CD4-positive, alpha-beta T cell treated with Interleukin-4 for 1 hour (primary cell): ENCODE data around the gene FHOD3.

Experiments used
- DNase-seq, 2 donors: peaks; one replicate each; pipeline ENCODE4 v3.0.0-alpha.2; 2020 to 2022

Gene FHOD3

DNA sequence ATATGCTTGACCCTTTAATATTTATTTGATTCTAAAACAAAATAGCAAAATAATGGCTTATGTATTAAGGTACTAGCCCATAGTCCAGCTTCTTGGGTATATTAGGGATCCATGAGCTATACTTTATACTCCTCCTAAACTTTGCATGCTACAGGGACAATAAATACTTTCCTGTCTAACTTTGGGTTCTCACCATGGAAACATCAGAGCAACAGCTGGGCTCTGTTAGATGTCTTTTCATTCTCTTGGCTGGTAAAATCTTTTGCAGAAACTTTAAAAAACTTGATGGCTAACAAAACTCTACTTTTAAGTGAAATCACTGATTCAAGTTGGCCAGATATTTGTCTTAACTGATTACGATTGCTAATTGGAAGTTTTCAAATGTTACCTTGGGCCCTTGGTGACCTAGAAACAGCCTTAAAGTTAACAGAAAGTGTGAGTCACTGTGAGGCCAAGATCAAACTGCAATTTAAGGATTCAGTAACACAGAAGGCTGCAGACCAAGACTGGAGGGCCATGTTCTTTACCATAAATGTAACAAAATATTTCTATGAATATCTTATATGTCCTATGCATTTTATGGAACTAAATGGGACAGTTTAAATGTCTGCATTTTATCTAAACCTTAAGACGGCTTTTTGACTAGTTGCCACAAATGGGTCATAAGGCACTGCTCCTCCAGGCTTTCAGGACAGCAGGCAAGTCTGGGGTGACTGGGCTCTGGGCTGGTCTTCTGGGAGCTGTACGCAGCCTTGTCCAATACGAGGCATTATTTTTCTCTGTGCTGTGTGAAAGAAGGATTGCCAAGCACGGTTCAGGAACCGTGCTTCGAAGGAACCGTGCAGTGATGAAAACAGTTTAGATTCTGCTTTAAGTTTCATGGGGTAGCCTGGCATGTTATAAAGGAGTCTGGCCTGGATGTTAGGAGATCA is 342.8 kb downstream of the FHOD3 start:
- no peak for DNase-seq

DNA sequence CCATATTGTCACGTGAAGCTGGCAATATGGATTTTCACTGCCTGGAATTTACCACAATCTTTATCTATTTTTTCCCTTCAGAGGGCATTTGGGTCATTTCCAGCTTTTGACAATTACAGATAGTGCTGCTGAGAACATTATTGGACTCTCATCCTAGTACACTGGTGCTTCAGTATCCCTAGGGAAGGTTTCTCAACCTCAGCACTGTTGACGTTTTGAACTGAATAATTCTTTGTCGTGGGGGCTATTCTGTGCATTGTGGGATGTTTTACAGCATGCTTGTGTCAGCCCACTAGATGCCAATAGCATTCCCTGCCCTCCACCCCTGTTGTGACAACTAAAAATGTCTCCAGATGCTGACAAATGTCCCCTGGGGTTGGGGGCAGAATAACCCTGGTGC is 345.5 kb downstream of the FHOD3 start:
- DNase-seq = no peak

DNA sequence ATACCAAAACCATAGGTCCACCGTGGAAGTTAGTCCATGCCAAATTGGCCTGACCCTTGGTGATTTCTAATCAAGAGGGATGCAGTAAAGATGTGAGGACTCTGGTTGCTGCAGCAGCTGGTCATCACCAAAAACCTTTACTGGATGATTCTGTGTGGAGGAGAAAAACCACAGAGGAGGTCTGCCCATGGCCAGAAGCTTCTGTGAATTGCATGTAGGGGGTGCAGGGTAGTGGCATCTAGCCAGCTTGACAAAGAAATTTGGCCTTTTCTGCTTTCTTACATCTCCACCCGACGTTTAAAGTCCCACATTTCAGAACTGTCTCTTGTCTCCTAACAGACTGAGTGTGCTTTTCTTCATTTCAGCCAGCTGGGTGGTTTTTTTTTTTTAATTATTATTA is 351.3 kb downstream of the FHOD3 start:
- no peak for DNase-seq

DNA sequence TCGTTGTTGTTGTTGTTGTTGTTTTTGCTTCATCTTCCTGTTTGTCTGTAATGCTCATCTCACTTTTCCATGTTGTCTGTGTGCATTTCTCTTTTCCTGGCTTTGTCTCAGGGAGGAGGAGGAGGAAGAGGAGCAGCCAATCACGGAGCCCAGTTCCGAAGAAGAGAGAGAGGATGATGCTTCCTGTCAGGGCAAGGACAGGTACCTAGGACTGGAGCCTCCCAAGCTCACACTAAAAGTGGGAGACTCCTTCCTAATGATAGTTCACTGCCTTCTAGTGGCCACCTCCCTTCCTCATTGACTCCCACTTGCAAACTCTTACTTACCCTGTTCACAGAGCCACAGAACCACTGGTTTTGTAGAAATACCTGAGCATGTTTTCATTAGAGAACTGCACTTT is 351.7 kb downstream of the FHOD3 start:
- no peak for DNase-seq

DNA sequence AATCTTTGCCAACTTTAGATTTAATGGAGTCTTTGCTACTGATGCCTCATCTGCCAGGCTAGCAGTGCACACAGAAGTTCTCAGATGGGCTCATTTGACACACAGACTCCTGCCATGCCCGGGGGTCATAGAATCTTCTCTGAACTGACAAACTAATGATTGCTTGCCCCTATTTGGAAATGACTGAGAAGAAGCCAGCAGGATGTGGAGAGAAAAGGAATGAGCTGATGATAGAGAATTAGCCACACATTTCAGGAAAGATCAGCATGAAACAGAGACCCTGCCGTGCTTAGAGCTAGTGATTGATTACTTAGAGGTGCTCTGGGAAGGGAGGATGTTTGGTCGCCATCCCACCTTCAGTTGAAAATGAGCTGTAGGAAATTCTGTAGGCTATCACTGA is 352.8 kb downstream of the FHOD3 start:
- DNase-seq = no peak

DNA sequence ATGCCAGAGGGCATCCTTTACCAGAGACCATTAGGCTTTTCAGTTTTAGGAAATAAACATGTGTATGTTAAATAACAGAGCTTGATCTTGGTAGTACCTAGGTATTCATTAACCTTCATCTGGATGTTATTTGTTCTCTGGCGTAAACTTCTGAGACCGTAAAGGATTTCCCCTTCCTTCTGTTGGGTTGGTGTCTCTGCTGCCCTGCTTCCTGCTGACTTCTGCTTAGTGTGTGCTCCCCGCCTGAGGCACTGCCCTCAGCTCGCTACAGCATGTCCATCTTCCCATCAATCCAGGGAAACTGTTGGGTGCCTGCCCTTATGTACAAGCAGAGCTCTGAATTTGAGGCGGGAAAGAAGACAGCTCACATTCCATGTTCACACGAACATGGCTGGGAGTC is 353.4 kb downstream of the FHOD3 start:
- no peak for DNase-seq

DNA sequence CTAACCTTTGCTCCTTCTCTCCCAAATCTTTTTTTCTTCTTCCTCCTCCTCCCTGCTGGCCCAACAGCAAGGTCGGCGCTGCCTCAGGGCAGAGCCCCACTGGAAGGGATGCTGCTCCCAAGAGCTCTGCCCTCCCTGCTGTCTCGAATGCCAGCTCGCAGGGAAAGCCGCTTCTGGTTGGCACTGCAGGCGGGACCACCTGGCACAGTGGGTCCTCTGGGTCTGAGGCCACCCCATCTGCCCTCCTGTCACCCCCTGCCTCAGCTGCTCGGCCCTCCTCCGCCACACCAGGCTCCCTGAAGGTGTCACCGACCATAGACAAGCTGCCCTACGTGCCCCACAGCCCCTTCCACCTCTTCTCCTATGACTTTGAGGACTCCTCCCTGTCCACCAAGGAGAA is 355.0 kb downstream of the FHOD3 start:
- DNase-seq = no peak

DNA sequence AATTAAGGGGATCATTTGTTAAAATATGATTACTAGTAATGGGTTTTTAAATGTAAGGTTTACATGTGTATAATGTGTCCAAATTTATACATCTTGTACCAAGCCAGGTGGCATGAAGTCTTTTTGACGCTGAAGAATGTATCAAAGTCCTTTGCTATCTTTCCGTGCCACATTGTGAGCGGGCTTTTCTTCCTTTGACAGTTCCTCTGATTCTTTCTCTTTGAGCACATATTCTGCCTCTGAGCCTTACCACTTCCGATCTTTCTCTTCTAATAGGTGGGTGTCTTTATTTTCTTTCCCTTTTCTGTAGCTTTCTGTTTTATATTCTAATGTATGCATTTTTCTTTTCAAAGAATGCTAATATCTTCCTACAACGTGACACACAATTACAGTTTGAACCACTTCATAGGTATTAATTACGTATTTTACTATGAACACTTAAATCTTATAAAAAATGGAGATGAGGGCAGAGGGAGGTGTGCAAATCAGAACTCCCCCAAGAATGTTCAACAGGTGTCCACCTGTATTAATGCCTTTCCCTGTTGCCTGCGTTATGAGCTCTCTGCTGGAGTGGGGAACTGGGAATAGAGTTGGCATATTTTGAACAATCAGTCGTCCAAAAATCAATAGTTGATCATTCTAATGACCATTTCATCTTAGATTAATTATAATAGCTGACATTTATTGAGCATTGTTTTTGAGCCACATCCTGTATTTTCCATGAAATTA is 355.8 kb downstream of the FHOD3 start:
- no peak for DNase-seq

DNA sequence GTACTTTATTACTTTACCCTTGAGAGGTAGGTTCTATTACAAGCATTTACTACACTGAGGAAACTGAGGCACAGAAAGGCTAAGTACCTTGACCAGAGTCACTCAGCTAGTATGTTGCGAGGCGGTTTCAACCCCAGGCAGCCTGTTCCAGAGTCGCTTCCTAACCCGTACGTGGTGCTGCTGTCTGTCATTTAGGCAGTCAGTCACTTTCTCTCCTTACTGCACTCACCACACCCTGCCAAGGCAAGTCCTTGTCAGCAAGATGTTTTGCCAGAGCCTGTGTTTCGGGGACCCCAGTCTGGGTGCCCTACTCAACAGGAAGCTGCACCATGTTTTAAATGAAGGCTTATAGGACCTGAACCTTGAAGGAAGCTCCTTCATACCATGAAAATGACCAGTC is 356.4 kb downstream of the FHOD3 start:
- no peak for DNase-seq

DNA sequence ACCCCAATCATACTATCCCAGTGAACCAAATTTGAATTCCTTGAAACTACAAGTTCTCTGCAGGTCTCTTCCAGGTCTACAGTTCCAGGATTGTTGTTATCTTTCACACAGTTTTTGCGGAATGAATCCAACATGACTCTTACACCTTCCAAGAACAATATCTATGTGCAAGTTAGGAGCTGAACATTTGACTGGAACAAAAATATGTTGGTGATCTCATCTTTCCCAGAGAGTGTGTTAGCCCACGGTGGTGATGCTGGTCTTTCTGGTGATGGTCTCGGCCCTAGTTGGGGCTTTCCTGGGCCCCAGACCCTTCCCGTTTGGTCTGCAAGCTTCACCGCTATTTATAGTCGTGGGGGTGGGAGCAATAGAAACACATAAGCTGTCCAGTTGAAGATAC is 357.6 kb downstream of the FHOD3 start:
- DNase-seq = no peak

DNA sequence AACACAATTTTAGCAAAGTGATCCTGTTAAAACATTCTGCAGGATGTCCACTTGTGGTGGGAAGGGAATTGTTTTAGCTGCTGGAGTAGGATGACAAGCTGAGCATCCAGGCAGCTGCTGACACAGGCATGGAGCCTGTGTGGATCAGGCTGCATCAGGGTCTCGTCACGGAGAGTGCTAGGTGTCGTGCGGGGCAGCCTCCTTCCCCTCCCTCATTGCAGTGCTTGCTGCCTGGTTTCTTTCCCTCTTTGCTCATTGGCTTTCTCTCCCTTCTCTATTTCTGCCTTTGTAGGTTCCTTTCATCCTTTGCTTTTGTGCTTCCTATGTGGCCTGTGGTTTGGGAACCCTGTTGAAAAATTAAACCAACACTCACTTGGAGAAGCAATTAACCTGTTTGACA is 358.4 kb downstream of the FHOD3 start:
- no peak for DNase-seq

DNA sequence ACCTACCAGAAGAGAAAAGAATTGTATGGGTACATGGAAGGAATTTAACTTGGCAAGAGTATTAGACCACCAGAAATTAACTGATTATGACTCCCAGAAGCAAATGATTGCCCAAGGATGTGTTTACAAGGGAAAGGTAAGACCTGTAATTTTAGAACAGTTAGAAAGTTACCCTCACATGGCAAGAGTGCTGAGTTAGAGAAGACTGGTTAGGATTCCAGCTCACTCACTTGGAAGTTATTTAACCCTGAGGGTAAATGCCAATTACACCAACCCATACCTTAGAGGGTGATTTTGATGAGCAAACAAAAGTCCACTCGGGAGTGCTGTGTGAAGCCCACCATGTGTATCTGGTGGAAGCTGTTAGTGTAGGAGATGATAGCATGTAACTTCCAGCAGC is 361.1 kb downstream of the FHOD3 start:
- no peak for DNase-seq

DNA sequence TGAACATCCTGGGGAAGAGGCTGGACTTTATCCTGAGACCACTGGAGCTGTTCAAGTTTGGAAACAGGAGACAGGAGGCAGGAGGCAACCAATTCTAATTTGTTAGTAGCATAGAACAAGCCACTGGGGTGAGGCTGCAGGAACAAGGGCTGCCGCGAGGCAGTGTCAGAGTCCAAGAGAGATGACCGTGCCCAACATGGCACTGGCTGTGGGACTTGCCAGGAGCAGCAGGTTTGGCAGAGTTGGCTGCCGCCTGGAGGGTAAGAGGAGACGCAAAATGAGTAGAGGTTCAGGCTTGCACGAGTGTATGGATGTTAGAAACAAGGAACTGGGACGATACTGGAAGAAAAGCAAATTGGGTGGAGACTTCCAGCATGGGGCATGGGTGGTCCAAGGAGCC is 362.8 kb downstream of the FHOD3 start:
- no peak for DNase-seq

DNA sequence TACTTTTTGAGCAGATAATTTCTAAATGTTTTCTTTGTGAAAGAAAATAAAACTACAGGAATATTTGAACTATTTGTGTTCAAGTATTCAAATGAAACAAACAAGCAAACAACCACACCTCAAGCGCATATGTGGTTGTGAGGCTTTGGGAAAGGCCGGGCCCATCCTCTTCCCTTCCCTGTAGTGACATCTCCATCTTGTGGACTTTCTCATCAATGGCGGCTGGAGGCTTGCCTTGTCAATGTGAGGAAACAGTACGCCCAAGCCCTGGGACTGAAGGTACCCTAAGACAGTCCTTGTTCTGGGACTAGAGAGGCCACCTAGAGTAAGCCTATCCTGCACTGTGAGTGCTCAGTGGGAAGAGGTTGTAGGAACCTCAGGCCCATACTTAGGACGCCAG is 364.5 kb downstream of the FHOD3 start:
- DNase-seq = no peak

DNA sequence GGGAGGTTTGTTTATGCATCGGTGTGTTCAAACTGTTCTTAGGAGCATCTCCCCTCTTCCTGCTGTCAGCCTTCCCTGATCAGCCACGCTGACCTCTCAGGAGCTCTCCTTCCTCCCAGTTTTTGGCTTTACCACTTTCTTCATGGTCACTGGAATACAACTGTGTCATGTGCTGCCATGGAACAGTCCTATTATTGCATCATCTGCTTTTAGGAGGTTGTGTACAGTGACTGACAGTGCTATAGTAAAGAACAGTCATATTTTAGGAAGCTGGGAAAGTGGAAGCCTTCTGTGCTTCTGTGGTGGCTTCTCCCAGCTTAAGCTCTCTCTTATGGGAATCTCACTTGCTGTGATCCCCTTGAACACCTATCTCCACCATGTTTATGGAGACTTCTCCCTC is 365.8 kb downstream of the FHOD3 start:
- no peak for DNase-seq

DNA sequence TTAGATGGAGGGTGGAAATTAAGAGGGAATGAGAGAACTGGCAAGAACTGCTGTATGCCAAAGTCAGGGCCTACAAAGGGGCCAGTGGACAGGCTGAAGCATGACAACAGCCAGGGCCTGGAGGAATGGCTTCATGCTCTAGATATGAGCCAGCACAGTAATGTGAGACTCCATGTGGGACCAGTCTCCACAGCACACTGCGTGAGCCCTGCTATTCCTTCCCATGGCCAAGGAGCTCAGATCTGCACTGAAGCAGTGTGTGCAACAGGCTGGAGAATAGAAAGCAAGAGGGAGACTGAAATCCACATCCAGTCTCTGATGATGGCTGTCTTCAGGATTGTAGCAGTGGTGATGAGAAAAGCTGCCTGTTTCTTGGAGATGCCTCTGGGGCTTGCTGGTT is 368.4 kb downstream of the FHOD3 start:
- no peak for DNase-seq

DNA sequence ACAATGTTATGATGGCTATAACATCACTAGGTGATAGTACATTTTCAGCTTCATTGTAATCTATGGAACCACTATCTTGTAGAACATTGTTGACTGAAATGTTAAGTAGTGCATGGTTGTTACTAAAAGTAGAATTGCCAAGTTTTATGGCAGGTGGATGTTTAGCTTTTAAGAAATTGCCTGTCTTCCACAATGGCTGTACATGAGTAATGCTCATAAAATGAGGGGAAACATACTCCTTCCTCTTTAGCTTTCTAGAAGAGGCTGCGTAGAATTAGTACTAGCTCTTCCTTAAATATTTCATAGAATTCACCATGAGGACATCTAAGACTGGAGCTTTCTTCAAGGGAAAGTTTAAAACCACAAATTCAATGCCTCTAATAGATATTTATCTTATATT is 370.3 kb downstream of the FHOD3 start:
- DNase-seq = no peak

DNA sequence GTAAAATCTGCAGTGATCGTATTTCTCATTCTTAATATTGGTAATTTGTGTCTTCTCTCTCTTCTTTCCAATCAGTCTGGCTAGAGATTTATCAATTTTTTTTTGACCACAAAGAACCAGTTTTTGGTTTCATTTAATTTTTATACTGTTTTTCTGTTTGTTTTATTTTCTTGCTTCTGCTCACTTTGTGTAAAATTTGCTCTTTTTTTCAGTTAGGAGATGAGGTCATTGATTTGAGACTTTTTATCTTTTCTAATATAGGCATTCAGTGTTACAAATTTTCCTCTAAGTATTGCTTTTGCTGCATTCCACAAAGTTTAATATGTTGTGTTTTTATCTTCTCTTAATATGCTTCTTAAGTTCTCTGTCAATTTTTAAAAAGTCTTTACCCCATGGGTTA is 370.8 kb downstream of the FHOD3 start:
- no peak for DNase-seq

DNA sequence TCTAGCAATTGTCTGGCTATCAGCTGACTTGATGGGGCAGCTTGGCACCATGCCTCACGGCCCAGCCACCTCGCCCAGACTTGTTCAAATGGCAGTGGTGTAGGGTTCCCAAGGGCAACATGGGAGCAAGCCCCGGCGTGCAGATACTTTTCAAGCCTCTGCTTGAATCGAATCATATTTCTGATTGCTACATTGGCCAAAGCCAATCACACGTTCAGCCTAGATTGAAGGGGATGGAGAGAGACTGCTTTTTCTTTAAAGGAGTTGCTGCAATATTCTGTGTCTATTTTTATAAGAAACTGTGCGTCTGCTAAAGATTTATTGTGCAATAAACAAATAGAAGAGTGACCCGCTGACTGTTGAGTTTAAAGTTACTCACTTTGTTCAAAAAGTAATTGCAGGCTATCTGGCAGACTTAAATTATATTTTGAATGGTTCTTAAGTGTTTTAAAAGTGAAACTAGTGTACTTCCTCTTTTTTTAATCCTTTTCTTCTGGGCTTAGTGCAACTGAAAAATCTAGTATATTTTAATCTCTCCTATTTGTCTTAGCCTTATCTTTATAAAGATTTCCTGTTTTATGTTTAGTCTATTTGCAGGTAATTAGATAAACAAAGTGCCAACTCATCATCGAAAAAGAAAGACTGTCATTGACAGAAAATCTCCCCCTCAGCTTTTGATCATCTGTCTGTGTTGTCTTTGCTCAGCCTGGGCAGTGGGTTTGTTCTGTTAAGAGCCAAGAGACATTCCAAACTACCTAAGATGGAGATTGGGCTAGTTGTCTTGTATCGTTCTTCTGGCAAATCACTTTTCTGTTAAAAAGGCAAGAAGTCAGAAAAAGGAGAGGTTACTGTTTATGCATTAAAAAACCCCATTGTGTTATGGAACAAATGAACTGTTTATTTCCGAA is 375.2 kb downstream of the FHOD3 start:
- no peak for DNase-seq

DNA sequence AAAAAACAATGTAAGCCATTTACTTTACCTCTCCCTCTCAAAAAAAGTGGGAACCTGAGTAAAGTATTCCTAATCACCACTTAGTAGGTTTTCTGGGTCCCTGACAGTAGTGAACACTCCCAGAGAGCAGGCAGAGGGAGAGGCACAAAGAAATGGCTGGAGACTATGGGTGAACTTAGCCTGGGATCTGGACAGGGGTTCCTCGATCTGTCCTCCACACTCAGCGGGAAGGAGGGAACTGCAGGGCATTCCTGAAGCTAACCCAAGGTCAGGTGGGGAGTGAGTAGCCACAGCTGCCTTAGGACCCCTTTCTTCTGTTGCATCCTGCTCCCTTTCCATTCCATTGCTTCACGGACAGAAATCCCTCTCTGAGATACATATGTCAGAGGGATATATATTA is 375.9 kb downstream of the FHOD3 start:
- DNase-seq = no peak

DNA sequence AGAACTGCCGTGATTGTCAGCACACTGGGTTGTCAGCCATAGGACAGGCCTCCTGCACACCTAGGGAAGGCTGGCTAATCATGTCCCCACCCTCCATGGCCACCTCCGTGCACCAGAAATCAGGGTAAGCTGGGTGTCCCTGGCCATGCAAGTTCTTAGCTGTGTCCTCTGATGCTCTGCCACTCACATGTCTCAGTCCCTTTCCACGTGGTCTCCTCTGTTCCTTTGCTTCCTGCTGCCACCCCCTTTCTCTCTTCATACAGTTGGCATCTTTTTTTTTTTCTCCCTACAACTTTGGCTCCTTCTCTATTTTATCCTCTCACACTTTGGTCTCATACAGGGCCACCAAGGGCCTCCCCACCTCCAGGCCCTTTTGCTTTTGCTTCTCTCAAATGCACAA is 377.6 kb downstream of the FHOD3 start:
- DNase-seq = no peak

DNA sequence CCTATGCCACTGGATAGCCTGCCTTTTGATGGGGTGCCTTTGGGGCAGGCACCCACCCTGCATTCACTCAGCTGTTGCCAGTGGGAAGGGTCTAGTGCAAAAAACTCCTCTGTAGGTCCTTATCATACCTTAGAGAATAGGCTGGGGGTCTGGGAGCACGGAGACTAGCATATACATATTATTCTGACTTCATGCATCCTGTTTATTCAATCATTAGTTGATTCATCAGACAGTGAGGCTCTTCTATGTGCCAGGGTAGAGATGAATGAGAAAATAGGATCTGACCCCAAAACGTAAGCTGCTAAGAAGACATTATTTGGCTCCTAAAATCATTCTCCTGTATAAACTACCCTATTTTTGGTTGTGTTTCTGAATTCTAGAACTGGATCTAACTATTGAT is 378.0 kb downstream of the FHOD3 start:
- no peak for DNase-seq

DNA sequence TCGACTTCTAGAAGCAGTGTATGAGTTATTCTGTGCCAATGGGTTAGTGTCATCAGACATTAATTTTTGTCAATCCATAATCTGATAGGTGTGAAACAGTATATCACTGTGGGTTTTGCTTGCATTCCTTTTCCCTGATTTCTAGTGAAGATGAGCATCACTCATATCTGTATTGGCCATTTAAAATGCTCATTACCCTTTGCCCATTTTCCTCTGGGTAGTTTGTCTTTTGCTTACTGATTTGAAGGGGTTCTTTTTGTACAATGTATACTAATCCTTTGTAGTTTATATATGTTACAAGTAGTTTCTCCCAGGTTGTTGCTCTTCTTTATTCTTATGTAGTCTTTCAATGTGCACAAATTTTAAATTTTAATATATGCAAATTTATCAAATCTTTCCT is 379.1 kb downstream of the FHOD3 start:
- no peak for DNase-seq
